GM21529 (cell line): ENCODE results near the gene NCKAP5.
A peak's percentile ranks its signal among the peaks of the same experiment; 100 is the strongest.

Experiments
- ATAC-seq: cut with Tn5 transposase; IDR thresholded peaks from one replicate; pipeline ENCODE4 v1.9.1; 2021; ENCODE audit not compliant: unreplicated experiment

The NCKAP5 gene

DNA sequence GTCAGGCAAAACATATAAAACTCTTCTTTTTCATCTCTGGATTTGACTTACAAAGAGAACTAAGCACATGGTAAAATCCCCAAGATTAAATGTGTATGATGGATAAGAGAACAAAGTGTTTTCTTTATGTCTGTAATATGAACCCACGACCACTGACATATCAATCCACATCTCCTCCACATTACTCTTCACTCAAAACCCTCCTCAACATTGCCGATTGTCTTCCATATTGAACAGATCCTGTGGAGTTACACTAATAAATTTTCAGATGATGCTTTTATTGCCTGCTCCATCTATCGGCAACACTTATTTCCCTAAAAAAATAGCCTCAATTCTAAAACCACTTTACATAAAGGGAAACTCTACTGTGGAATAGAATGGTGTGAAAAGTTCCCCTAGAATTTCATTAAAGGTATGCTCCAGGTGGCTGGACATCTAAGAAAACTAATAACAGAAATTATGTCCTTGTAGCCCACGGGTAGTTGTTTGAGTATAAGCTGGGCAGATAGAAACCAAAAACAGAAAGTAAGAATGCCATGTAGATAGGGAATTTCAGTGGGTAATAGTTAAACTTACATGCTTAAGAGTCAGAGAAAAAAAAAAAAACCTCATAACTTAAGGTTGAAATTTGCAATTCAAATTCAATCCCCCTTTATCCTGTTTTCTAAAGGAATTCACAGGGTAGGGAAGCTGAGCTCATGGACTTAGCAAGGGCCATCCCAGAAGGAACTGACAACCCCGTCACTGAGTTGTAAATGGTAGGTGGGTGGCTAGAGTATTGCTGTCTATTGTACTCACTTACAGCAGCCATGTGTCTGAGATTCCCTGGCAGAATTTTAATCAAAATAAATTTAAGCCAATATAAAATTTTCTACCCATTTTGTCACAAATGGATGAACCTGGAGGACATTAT, 592.8 kb downstream of the NCKAP5 start:
- ATAC-seq = no peak

DNA sequence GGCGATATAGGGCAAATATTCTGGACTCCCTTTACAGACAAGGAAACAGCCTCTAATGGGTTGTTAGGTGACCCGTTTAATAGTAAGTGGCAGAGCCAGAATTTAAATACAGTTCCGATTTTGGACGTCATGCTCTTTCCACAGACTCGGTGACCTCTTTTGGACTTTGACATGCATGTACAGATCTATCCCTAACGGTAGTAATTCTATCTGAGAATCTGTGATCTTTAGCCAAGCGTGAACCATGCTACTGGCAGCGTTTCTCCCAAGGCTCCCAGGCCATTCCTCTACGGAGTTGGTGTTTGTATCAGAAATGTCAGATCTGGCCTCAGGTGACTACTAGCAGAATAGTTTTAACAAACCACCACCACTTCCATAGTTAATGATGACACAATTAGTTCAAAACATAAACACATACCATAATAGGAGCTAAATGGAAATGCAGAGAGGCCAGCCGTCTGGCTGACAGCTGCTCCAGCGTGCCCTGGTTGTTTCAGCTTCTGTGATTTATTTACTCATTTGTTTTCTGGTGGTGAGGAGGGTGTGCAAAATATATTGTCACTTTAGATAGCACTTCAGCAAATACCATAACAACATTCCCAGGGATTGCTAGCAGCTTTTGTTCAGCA, 593.7 kb downstream of the NCKAP5 start:
- no peak for ATAC-seq

DNA sequence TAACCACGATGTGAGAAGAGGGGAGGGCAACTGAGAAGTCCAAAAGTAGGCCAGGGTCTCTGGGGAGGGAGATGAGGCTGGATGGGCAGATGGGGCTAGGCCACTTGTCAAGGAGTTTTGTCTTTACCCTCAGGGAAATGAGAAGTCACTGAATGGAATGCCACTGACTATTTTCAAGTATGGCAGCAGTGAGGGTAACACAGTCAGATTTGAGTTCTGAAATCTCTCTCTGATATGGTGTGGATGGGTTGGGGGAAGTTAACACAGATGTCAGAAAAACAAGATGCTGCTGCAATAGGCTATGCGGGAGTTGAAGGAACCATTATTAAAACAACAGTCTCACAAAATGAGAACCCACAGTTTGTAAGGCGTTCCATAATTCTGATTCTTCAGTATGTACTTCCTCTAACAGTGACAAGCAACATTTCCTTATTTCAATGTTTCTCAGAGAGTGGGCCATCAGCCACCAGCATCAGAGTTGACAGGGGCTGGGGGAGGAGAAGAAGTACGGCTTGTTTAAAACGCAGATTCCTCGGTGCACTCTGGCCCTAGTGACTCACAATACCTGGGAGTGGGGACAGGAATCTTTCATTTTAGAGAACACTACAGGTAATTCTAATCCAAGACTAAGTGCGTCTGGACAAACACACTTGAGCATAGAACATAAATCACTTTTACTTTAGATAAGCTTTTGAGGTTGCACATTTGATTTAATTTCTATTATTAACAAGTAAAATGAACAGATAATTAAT, 596.8 kb downstream of the NCKAP5 start:
- no peak for ATAC-seq

DNA sequence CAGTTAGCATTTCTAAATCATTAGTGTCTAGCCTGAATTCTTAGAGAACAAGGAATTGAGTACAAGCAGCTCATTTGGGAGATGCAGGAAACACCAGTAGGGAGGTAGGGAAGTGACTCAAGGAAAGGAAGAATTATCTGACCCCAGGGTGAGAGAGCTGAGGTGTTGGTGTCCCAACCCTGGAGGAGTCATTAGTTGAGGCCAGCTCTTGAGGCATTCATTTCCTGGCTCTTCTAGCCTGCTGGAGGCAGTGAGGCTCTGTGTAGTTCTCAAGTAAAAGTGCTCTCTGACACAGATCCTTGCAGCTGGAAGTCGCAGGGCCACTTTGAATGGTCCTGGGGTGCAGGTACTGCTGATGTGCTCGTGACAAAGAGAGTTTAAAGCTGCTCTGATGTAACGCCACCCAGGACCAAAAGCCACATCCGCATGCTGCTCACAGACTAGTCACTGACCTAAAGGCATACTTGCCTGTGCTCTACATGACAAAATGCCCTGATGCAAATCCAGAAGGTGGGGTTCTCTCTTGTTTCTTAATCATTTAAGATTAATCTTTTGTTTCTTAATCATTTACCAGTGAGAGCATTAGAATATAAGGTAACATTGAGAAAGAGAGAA, 598.8 kb downstream of the NCKAP5 start:
- ATAC-seq = no peak

DNA sequence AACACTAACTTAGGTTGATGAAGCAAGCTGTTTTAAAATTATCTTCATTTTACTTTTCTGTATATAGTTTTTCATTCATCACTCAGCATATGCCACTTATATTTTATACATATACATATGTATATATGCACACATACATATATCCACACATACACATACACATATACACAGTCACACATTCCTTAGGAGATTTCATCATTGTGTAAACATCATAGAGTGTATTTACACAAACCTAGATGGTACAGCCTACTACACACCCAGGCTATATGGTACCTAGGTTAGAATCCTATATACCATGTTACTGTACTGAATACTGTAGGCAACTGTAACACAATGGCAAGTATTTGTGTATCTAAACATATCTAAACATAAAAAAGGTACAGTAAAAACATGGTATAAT, 602.8 kb downstream of the NCKAP5 start:
- no peak for ATAC-seq

DNA sequence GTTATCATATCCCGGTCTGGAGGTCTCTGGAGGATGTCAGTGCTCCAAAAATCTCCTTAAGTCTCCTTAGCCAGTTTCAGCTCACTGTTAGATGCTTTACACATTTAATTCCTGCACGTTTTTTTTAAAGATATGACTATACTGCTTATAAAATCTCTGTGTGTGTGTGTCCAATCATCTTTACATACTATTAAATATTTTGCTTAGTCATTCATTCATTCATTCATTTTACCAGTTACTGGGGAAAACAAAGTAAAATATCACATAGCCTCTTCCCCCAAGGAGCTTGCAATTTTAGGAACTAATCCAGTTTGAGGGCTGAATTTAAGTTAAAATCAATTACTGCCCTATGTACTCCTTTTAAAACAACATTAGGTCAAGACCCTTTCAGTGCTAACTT, 605.1 kb downstream of the NCKAP5 start:
- no peak for ATAC-seq

DNA sequence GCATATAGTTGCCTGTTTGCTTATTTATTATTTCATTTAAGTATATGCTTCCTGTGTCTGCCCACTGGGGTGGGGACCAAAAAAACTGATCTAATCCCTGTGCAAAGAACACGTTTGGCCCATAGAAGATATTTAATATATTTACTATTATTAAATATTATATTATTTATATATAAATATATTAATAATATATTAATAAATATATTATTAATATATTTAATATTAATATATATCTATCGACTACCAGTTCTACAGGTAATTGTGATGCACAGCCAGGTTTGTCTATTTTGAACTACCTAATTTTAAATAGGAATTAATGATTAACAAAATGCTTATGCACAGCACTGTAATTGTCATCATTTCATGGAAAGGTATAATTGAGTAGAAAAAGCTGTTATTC, 609.4 kb downstream of the NCKAP5 start:
- ATAC-seq = no peak

DNA sequence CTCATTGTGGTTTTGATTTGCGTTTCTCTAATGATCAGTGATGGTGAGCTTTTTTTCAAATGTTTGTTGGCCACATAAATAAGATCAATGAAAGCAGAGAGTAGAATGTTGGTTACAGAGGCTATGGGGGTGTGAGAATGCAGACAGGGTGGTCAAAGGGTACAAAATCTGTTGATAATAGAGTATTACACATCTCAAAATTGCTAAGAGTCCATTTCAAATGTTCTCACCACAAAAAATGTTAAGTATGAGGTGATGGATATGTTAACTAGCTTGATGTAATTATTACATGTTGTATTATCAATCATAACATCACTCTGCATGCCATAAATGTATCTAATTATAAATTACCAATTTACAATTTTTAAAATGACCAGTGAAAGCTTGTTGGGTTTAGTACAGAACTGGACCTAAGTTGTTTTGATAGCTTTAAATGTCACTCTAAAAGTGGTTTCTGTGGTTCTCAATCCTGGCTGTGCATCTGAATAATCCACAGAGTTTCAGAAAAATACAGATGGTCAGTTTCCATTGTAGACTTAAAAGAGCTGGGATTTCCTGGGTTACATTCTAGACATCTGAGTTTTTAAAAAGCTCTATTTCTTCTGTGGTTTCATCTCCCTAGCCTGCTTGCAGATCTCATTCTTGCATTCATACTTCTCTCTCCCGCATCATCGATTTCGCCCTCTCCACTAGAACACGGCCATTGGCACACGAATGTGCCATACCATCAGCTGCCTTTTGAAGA, 612.2 kb downstream of the NCKAP5 start:
- ATAC-seq = no peak

DNA sequence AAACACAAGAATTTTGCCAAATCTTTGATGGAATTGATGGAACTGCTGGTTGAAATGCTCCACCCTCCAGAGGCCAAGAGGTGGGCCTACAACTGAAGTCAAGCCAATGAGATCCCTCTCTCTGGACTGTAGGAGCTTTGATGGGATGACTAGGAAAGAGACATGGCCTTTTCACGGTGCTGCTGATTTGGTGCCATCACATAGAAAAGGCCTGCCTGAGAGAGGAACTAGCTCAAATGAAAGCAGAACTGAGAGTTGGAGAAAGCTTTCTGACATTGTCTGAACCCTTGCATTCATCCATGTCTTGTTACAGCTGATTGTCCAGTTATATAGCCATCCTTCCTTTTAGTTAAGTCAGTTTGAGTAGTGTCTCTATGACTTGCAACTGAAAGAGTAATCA, 614.5 kb downstream of the NCKAP5 start:
- ATAC-seq = peak; percentile 87

DNA sequence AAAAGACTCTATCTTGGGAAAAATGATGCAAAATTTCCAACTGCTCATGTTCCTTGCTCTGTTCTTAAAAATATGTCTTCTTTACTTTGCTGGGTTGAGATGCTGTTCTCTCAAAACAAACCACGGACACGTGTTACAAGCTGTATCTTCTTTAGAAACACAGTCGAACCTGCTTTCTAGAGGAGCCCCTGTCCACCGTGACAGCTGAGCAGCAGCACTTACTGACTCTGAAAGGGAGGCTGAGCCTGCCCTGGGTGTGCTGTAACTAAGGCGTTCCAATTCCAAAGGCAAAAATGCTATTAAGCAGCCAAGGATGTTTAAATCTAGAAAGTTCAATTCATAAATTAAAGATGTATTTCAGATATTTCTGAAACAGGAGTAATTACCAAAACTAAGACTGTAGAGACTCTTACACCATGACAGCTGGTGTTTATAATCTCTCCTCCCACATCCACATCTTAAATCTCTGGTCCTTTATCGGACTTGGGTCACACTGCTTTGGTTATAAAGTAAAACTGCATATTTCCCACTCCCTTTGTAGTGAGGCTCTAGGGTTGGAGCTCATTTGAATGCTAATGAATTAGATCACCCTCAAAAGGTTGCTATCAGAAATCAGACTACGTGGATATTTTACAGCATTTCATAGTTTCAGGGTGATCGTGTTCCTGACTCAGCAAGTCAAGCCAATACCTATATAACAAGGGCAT, 617.1 kb downstream of the NCKAP5 start:
- ATAC-seq = no peak

DNA sequence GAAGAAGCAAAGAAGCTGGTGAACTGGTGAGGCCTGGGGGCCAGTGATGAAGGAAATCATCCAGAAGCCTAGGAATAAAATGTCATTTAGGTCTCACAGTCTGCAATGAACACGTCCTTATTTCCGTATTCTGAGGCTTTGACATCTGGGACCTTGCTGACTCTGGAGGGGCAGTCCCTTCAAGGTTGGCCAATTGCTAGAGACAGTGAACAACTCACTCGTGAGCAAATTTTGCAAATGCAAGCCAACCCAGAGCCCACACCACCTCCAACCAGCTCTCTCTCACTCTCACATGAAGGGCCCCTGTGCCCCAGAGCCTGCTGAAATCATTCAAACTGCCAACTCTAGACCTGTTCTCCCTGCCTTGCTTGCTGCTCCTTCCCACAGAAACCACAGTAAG, 619.2 kb downstream of the NCKAP5 start:
- no peak for ATAC-seq

DNA sequence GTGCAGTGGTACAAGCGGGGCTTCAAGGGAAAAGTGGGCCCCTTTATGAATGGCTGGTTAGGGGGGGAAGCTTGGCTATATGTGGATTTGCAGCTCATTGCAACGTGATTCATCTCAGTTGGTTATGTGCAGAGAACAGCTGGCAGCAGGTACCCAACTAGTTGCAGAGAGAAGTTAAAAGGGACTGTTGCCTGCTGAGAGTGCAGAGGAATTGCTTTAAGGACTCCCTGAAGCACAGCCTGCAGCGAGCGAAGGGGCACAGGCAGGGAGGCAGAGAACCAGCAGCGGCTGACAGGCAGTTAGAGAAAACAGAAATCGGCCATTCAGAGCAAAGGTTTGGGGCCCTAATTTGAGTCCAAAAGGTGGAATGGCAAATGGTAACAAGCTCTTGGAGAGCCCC, 620.1 kb downstream of the NCKAP5 start:
- ATAC-seq = no peak

DNA sequence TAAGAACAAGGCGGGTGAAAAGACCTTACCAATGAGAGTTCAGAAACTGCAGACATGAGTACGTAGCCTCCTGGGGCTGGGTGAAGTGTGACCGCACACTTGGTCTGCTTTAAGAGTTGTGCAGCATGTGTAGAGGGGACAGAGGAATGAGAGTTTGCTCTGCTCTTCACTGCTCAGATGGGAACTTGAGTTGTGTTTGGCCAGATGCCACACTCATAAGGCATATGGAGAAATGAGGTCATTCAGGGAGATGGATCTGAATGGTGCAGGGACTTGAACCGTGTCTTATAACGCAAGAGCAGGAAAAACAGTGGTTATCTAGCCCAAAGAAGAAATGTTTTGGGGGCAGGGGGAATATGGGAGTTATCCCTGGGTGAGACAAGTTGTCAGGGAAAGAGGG, 624.4 kb downstream of the NCKAP5 start:
- ATAC-seq = no peak

DNA sequence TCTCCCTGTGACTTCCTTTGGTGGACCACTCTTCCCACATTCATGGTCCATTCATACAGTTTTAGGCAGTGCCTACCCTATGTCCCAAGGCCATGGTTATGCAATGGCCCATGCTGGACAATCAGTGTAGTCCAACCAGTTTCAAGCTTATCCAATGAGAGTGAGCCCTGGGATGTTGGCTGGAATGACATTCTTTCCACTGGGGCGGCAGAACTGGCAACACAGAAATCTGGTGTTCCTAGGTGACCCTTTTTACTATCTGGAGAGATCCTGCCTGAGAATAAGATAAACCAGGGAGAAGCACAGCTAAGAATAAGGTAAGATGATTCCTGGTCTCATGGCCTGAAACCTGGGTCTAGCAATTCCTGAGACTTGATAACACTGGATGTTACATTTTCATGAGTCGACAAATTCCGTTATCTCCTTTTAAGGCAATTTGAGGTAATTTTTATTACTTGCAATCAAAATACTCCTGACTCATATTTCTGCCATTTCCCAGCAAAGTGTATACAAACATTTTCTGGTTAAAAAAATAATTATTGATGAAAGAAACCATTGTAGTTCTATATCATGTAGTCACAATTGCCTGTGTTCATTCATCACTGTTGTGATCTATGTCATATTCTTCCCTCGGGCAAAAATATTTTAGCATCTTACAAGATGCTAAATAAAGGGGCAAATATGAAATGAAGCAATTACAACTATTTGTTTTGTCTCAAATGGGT, 626.8 kb downstream of the NCKAP5 start:
- ATAC-seq = no peak

DNA sequence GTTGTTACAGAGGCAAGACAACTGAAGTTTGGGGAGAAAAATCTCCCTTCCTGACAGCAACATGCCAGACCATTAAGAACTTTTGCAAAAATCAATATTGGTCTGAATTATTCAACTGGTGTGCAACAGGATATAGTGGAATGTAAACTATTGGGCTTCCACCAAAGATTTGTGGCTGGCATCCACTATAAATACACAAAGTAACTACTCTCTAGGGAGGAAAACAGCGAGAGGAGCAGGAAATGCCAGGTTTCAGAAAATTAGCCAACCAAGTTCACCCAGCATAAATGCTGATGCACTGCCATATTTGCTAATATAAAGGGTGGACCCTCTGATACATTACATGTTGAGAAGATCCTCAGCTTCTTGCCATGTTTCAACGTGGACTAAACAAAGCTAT, 630.6 kb downstream of the NCKAP5 start:
- no peak for ATAC-seq

DNA sequence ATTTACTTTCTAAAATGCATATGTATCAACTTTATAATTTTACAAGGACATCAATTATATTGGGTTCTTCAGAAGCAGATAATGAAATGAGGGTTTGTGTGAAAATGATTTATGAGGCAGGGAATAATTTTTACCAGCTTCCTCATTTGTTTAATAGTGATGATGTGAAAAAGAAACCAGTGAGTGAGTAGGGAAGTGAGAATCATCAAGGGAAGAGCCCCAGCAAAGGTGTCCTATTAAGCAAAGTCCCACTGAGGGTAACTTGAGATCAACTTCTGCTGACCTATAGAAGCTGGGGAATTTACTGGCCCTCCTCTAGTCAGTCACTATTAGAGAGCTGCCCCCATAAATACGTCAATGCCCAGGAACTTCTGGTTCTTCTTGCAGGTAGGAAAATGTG, 631.5 kb downstream of the NCKAP5 start:
- peak; percentile 82 for ATAC-seq

DNA sequence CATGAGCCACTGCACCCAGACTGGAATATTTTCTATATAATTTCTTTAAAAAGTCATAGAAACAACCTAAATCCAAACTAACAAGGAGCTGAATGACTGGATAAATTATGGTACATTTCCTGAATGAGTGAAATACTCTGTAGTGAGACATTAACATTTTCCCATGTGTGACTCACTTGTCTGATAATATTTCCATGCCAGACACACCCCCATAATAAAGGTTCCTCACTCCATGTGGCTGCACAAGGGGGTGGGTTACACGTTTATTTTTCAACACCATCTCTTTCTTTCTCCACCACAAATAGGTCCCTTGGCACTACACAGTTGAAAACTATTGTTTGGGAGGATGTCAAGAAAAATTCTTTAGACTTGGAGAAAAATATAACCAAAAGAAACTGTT, 632.0 kb downstream of the NCKAP5 start:
- no peak for ATAC-seq

DNA sequence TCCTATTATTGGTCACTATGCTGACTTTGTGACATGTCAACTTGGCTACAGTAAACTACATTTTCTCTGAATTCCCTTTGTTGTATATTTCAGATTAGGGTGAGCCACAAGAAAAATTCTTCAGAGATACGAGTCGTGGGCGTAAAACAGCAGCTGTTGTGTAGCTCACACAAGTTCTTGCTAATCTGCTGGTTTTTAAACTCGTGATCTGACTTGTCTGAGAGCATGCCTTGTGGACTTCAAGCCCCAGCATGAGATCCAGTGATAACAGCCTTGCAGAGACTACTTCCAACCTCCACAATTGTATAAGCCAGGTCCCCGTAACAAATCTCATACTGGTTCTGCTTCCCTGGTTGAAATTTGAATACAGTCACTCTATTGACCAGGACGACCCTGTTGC, 638.5 kb downstream of the NCKAP5 start:
- ATAC-seq = no peak

DNA sequence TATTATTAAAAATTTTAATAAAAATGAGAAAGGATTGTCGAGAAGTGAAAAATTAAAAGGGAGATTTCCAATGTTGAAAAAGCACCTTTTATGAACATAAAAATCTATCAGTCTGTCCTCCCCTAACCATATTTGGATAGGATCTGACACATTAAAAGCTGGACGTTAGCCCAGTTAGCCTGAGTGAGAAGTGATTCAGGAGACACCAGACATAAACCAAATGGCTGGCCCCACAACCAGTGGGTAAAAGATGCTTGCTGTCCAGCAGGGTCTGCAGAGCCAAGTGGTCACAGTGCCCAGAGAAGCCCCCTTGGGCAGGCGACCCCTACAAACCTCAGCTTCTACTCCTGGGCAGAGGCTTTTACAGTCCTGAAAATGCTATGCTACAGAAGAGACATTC, 644.5 kb downstream of the NCKAP5 start:
- ATAC-seq = no peak
